Fibroblast of lung (primary cell): ENCODE results near the gene SFXN3. TPM values are rescaled to one million over a fixed set of nuclear protein-coding genes. Genes with fewer than 3 reads are reported as not detected.
A peak's percentile ranks its signal among the peaks of the same experiment; 100 is the strongest.

Experiments used
- DNase-seq, 2 donors: peaks; one replicate each; pipeline versions ENCODE4 v3.0.0 to v3.0.0-alpha.2; 2010; ENCODE audit warnings: low read depth in 2 of 2
- H2AFZ ChIP-seq: 2 replicates; pipeline ENCODE4 v1.5.1; 2012; ENCODE audit warnings: low read length, control low read depth, inconsistent platforms
- H3K27ac ChIP-seq: 2 replicates; pipeline ENCODE4 v1.5.1; 2011; ENCODE audit warnings: low read length, control low read depth; ENCODE audit not compliant: insufficient read depth
- H3K27me3 ChIP-seq: 2 replicates; pipeline ENCODE4 v1.5.1; 2011; ENCODE audit warnings: mild to moderate bottlenecking, low read length; ENCODE audit not compliant: control insufficient read depth, insufficient read depth
- H3K36me3 ChIP-seq: 2 replicates; pipeline ENCODE4 v1.5.1; 2011; ENCODE audit warnings: low read length; ENCODE audit not compliant: control insufficient read depth, insufficient read depth
- H3K4me1 ChIP-seq: 2 replicates; pipeline ENCODE4 v1.5.1; 2011; ENCODE audit warnings: low read length; ENCODE audit not compliant: control insufficient read depth, insufficient read depth; ENCODE audit errors: extremely low read depth
- H3K4me2 ChIP-seq: 2 replicates; pipeline ENCODE4 v1.5.1; 2011; ENCODE audit warnings: low read length, control low read depth; ENCODE audit not compliant: insufficient read depth; ENCODE audit errors: extremely low read depth
- H3K4me3 ChIP-seq, 4 experiments: fragments of 200-600 bp in 1 of 4; sonication (generic) in 1 of 4; replicated peaks in 1 of 4; 2 replicates each; pipeline ENCODE4 v1.5.1; 2011 to 2016; ENCODE audit warnings: low read length in 4 of 4, low read depth in 3 of 4, mild to moderate bottlenecking in 3 of 4, control low read depth in 2 of 4, inconsistent platforms in 1 of 4, mixed read lengths in 1 of 4; ENCODE audit not compliant: insufficient read depth in 1 of 4; ENCODE audit errors: control extremely low read depth in 1 of 4
- H3K79me2 ChIP-seq: 2 replicates; pipeline ENCODE4 v1.5.1; 2012; ENCODE audit warnings: mild to moderate bottlenecking, low read length, inconsistent platforms; ENCODE audit not compliant: control insufficient read depth, insufficient read depth
- H3K9ac ChIP-seq: 2 replicates; pipeline ENCODE4 v1.5.1; 2011; ENCODE audit warnings: mild to moderate bottlenecking, low read length, control low read depth; ENCODE audit not compliant: insufficient read depth
- H3K9me3 ChIP-seq: 2 replicates; pipeline ENCODE4 v1.5.1; 2012; ENCODE audit warnings: low read depth, low read length; ENCODE audit not compliant: control insufficient read depth, insufficient read depth
- H4K20me1 ChIP-seq: 2 replicates; pipeline ENCODE4 v1.5.1; 2011; ENCODE audit warnings: low read length; ENCODE audit not compliant: control insufficient read depth, insufficient read depth; ENCODE audit errors: extremely low read depth
- EZH2 ChIP-seq: IDR thresholded peaks from 2 replicates; pipeline ENCODE4 v1.5.1; 2012; ENCODE audit warnings: low read length, control low read depth, mild to moderate bottlenecking; ENCODE audit errors: missing control alignments
- polyA plus RNA-seq, 2 donors: library from polyadenylated mRNA; depleted of rRNA in 1 of 2; stranded (reverse) in 1 of 2; unstranded in 1 of 2; fragments of >200 nt; gene quantifications; 2 replicates each; pipeline ENCODE4 v1.2.1, GENCODE V29; 2011 to 2012; ENCODE audit warnings: missing spikeins in 1 of 2
- total RNA-seq: library from RNA; depleted of rRNA; stranded (reverse); fragments of >200 nt; gene quantifications from 2 replicates; pipeline ENCODE4 v1.2.1, GENCODE V29; 2014
- TF ChIP-seq, protein P1 (sequence below), 2 donors: IDR thresholded peaks in 1 of 2; conservative IDR thresholded peaks in 1 of 2; 1 replicate in 1 of 2; 2 replicates in 1 of 2; pipeline ENCODE4 v1.5.1; 2011 to 2012; ENCODE audit warnings: low read length in 2 of 2, control low read depth in 1 of 2, inconsistent platforms in 1 of 2, low read depth in 1 of 2, mild to moderate bottlenecking in 1 of 2

The SFXN3 gene
- total and polyA plus RNA-seq, 2 donors (not counting 1 experiment from before 2014, with no cell fraction given) = 55.0 to 79.3 TPM

DNA sequence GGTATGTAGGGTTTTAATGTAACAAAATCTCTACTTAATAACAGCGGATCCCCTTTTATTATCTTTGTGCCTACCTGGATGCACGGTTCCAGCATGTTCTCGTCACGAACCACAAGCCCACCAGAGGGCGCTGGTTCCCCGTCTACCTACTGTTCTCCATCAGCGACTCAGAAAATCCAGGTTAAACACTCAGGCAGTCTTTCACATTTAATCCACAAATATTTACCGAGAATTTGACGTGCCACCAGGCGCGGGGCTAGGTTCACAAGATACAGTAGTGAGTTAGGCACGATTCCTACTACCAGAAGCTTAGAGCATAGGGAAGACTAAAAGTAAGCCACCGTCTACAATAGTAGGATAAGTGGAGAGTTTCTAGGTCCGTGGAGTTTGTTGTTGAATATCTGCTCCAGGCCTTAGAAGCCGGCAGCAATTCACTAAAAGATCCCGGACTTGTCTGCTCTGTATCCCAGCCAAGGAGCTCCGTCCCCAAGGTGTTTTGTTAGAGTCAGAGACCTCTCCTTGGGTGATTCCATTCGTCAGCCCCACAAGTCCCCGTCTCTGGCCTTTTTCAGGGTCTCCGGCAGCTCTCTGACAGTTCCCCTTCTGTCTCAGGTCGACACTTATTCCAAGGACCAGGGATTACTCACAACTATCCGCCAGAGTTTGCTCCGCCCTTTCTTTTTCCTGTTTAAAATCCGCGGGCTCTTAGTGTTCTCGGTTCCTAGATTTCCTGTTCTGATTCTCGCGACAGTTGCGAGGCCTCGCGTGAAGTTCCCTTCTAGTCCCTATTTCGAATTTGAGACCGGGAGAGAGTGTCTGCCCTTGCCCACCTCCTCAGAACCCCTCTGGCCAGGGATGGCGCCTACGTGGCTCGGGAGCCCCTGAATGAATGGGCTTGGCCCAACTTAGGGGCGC is 29.3 kb downstream of the SFXN3 start:
- peak; percentile 86 to 96 for DNase-seq
- no peaks in the 10 kb centered on the region for H3K9me3 ChIP-seq
- peaks cover 13% of the 10 kb centered on the region for H3K79me2 ChIP-seq
- peak overlapping the region; percentile 70 to 98 (median 88) for H3K4me3 ChIP-seq
- no peak for TF ChIP-seq EZH2
- TF ChIP-seq, protein P1, sequence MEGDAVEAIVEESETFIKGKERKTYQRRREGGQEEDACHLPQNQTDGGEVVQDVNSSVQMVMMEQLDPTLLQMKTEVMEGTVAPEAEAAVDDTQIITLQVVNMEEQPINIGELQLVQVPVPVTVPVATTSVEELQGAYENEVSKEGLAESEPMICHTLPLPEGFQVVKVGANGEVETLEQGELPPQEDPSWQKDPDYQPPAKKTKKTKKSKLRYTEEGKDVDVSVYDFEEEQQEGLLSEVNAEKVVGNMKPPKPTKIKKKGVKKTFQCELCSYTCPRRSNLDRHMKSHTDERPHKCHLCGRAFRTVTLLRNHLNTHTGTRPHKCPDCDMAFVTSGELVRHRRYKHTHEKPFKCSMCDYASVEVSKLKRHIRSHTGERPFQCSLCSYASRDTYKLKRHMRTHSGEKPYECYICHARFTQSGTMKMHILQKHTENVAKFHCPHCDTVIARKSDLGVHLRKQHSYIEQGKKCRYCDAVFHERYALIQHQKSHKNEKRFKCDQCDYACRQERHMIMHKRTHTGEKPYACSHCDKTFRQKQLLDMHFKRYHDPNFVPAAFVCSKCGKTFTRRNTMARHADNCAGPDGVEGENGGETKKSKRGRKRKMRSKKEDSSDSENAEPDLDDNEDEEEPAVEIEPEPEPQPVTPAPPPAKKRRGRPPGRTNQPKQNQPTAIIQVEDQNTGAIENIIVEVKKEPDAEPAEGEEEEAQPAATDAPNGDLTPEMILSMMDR (conservative IDR thresholded peaks at IDR 0.05 in 1 of 2, IDR thresholded peaks at IDR 0.05 in 1 of 2; ENCODE audit: low read depth in 1 of 2, low read length in 2 of 2) = peak; percentile 84 to 86
- H3K27ac ChIP-seq = peak overlapping the region; percentile 97
- peak overlapping the region; percentile 98 for H3K9ac ChIP-seq
- H2AFZ ChIP-seq = peak overlapping the region; percentile 98
- peak overlapping the region; percentile 90 for H3K4me2 ChIP-seq
- no peaks in the 10 kb centered on the region for H4K20me1 ChIP-seq
- H3K27me3 ChIP-seq = no peaks in the 10 kb centered on the region
- peaks cover 6% of the 10 kb centered on the region for H3K4me1 ChIP-seq
- peaks cover 2% of the 10 kb centered on the region for H3K36me3 ChIP-seq

DNA sequence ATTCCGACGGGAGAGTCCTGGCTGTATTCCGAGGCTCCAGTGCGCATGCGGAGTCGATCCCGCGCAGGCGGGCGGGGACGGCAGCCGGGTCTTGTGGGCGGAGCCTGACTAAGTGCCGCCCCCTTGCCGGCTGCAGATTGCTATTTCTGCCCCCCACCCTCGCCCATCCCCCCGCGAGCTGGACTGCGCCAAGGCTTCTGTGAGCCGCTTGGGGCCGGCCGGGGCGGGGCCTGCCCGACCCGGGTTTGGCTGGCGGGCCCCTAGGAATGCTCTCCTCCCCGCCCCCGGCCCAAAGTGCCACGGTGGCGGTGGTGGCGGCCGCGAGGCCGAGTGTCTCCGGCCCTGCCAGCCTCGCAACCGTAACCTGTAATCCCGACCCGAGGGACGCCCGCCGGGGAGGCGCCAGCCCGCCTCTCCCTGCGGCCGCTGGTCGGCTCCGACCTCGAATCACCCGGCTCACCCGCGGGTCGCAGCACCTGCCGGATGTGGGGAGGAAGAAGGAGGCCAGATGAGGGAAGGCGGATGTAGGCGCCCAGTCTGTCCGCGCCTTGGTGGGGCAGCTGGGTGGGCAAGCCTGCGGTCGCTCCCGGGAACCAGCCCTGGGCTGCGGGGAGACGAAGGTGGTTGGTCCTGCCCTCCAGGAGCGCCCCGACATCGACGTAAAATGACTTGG is 30.1 kb downstream of the SFXN3 start:
- Histone ChIP-seq H3K4me1 (peaks cover 10% of the 10 kb centered on the region), H3K27me3 (no peaks in the 10 kb centered on the region), H3K4me3 (peak overlapping the region; percentile 70 to 98 (median 88)), H4K20me1 (no peaks in the 10 kb centered on the region), H3K27ac (peak overlapping the region; percentile 97), H3K9me3 (no peaks in the 10 kb centered on the region), H3K9ac (peak overlapping the region; percentile 98), H2AFZ (peak overlapping the region; percentile 98), H3K79me2 (peaks cover 13% of the 10 kb centered on the region), H3K4me2 (peak overlapping the region; percentile 90), H3K36me3 (no peaks in the 10 kb centered on the region)
- TF ChIP-seq, protein P1 (conservative IDR thresholded peaks at IDR 0.05 in 1 of 2, IDR thresholded peaks at IDR 0.05 in 1 of 2; ENCODE audit: low read depth in 1 of 2, low read length in 2 of 2) = no peak
- TF ChIP-seq EZH2 = no peak
- DNase-seq = peak; percentile 89 to 94

DNA sequence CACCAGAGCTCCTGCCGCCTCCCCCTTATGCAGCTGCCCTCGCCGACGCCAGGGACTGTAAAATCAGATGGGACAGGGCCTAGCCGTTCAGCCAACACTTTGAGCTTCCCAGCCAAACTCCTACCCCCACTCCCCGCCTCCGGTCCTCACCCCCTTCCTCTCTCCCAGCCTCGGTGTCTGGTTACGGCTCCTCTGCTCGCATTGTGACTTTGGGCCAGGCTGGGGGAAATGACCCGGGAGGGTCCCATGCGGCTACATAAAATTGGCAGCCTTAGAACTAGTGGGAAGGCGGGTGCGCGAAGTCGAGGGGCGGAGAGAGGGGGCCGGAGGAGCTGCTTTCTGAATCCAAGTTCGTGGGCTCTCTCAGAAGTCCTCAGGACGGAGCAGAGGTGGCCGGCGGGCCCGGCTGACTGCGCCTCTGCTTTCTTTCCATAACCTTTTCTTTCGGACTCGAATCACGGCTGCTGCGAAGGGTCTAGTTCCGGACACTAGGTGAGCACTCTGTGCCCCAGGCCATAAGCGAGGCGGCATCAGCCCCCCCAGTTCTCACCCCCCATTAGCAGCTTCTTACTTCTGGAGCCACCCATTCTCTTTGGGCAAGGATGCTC is 30.7 kb downstream of the SFXN3 start, which contains the start of gene KAZALD1:
Gene KAZALD1, plus strand, starts transcription at position 366 of the 608 bp plus-strand sequence. CDS start 604 bp downstream, outside the sequence.
- TF ChIP-seq EZH2 = no peak
- TF ChIP-seq, protein P1 (conservative IDR thresholded peaks at IDR 0.05 in 1 of 2, IDR thresholded peaks at IDR 0.05 in 1 of 2; ENCODE audit: low read depth in 1 of 2, low read length in 2 of 2) = no peak
- peak within 1 kb of the TSS; percentile 98 for H2AFZ ChIP-seq

More for the DNA sequence above, 30.7 kb downstream of the SFXN3 start, which contains the start of gene KAZALD1:
- DNase-seq = peak; percentile 68 to 87
- no peaks in the 10 kb centered on the region for H3K36me3 ChIP-seq
- peak within 1 kb of the TSS; percentile 98 for H3K9ac ChIP-seq
- H4K20me1 ChIP-seq = no peaks in the 10 kb centered on the region
- H3K27ac ChIP-seq = peak within 1 kb of the TSS; percentile 97
- H3K4me1 ChIP-seq = peaks cover 13% of the 10 kb centered on the region
- H3K27me3 ChIP-seq = no peaks in the 10 kb centered on the region
- no peaks in the 10 kb centered on the region for H3K9me3 ChIP-seq
- H3K4me2 ChIP-seq = peak within 1 kb of the TSS; percentile 90
- H3K79me2 ChIP-seq = peaks cover 13% of the 10 kb centered on the region
- peak within 1 kb of the TSS; percentile 70 to 98 (median 88) for H3K4me3 ChIP-seq
